Activated CD8-positive, alpha-beta memory T cell treated with anti-CD3 and anti-CD28 coated beads, Interleukin-2, amount 50 U/mL, for 24 hours (primary cell): ENCODE data around the gene DDIT3.
"Not testable (repeated sequence)": the region's sequence is repeated elsewhere in the genome, so short reads cannot be mapped to it uniquely, and the experiment has no call there.

Source experiments
- DNase-seq: peaks from one replicate; pipeline ENCODE4 v3.0.0-alpha.2; 2020; ENCODE audit errors: extremely low read depth

DDIT3 gene

GRCh38 chr12:57525615-57526383 is 5.5 kb upstream of the DDIT3 start:
- no peak for DNase-seq

- no peak for DNase-seq
Measured at GRCh38 chr12:57524814-57525614, 4.7 kb upstream of the DDIT3 start.

- no peak for DNase-seq
Measured at GRCh38 chr12:57523706-57524614, 3.6 kb upstream of the DDIT3 start.

GRCh38 chr12:57522887-57523705 is 2.8 kb upstream of the DDIT3 start:
- no peak for DNase-seq

GRCh38 chr12:57522011-57522886 is 1.9 kb upstream of the DDIT3 start, which contains the start of gene MBD6:
MBD6 (plus strand) TSS chr12:57522824; CDS start chr12:57524304, 1,480 bp downstream.
- DNase-seq: peak; percentile 61

- DNase-seq: no peak
Measured at GRCh38 chr12:57521525-57522010, 1.3 kb upstream of the DDIT3 start.

- no peak for DNase-seq
Measured at GRCh38 chr12:57519796-57520052, 590 bp downstream of the DDIT3 start.

GRCh38 chr12:57518920-57519795 is 1.2 kb downstream of the DDIT3 start:
- DNase-seq: no peak

GRCh38 chr12:57518176-57518919 is 2.0 kb downstream of the DDIT3 start:
- DNase-seq: no peak

- DNase-seq: not testable (repeated sequence)
Measured at GRCh38 chr12:57517718-57518117, 2.6 kb downstream of the DDIT3 start.

GRCh38 chr12:57517187-57517586 is 3.1 kb downstream of the DDIT3 start:
- DNase-seq: no peak

- DNase-seq: no peak
Measured at GRCh38 chr12:57516617-57517153, 3.6 kb downstream of the DDIT3 start.

GRCh38 chr12:57515934-57516541 is 4.3 kb downstream of the DDIT3 start:
- DNase-seq: no peak

- no peak for DNase-seq
Measured at GRCh38 chr12:57515408-57515933, 4.8 kb downstream of the DDIT3 start.

- no peak for DNase-seq
Measured at GRCh38 chr12:57514720-57515407, 5.5 kb downstream of the DDIT3 start.

GRCh38 chr12:57514246-57514645 is 6.1 kb downstream of the DDIT3 start:
- not testable (repeated sequence) for DNase-seq

- DNase-seq: not testable (repeated sequence)
Measured at GRCh38 chr12:57513677-57514076, 6.6 kb downstream of the DDIT3 start.
